Stimulated activated CD8-positive, alpha-beta memory T cell treated with anti-CD3 and anti-CD28 coated beads, Interleukin-7, amount 100 ng/mL, for 4 hours (primary cell): ENCODE measurements around the gene TMEM201.
"Not testable (repeated sequence)": the region's sequence is repeated elsewhere in the genome, so short reads cannot be mapped to it uniquely, and the experiment has no call there.

Source experiments
- DNase-seq, 2 donors: peaks; one replicate each; pipeline ENCODE4 v3.0.0-alpha.2; 2020; ENCODE audit warnings: low read depth in 2 of 2

TMEM201 gene, protein sequence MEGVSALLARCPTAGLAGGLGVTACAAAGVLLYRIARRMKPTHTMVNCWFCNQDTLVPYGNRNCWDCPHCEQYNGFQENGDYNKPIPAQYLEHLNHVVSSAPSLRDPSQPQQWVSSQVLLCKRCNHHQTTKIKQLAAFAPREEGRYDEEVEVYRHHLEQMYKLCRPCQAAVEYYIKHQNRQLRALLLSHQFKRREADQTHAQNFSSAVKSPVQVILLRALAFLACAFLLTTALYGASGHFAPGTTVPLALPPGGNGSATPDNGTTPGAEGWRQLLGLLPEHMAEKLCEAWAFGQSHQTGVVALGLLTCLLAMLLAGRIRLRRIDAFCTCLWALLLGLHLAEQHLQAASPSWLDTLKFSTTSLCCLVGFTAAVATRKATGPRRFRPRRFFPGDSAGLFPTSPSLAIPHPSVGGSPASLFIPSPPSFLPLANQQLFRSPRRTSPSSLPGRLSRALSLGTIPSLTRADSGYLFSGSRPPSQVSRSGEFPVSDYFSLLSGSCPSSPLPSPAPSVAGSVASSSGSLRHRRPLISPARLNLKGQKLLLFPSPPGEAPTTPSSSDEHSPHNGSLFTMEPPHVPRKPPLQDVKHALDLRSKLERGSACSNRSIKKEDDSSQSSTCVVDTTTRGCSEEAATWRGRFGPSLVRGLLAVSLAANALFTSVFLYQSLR

DNA sequence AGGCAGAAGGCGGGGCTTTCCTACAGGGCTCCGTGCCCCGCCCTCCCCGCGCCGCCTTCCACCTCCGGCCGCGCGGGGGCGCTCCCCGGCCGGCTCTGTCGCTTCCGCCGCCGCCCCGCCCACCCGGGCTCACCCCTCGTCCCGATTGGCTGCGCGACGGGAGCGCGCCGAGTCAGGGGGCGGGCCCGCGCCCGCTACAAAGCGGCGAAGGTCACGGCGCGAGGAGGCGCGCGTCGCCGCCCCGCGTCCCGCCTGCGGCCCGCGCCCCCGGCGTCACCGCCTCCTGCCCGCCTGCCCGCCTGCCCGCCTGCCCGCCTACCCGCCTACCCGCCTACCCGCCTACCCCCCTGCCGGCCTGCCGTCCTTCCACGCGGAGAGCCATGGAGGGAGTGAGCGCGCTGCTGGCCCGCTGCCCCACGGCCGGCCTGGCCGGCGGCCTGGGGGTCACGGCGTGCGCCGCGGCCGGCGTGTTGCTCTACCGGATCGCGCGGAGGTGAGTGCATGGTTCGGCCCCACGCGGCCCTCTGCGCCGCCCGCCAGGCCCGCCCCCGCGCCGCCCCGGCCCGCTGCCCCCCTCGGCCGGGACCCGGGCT lies at the start of gene TMEM201:
TSS of gene TMEM201 (plus strand) at position 361 of the 593 bp plus-strand sequence. CDS start at position 381, 20 bp downstream.
- peak; percentile 84 to 94 for DNase-seq

GRCh38 chr1:9539165-9539828 lies 49.4 kb upstream of the TMEM201 start, which contains the start of gene SLC25A33:
Gene SLC25A33, plus strand, starts transcription at chr1:9539465. Its CDS starts 227 bp downstream, at chr1:9539692.
- DNase-seq: peak; percentile 94

DNA sequence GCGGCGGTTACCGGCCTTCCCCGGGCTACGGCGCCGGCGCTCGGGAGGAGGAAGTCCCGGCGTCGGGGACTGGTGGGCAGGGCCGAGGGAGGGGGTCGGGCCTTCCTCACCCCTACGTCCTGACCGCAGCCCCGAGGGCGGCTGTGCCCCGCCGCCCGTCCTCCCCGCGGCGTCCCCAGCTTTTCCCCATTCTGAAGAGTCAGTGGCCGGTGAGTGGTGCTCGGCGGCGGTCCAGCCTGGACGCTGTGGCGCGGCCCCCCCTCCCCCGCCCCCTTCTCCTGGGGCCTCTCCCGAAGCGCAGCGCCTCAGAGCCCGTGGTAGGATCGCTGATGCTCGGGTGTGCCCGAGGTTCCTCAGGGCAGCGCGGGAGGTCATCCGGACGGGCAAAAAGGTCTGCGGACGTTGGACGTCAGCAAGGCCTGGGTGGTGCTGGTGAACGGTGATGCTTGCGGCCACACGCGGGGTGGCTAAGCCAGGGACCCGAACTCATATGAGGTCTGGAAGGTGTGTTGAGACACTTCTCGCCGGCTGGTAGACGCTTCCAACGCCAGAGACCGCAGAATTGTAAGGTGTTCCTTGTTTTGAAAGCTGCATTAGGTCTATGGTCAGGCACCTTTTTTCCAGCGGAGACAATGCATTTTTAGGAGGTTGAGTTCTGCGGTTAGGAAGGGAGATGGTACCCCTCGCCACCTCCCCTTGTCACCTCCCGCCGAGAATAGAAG lies 48.7 kb upstream of the TMEM201 start:
- peak in 1 of 2 donors; percentile 59 for DNase-seq

- no peak for DNase-seq
Measured at GRCh38 chr1:9542430-9542829, 46.3 kb upstream of the TMEM201 start.

DNA sequence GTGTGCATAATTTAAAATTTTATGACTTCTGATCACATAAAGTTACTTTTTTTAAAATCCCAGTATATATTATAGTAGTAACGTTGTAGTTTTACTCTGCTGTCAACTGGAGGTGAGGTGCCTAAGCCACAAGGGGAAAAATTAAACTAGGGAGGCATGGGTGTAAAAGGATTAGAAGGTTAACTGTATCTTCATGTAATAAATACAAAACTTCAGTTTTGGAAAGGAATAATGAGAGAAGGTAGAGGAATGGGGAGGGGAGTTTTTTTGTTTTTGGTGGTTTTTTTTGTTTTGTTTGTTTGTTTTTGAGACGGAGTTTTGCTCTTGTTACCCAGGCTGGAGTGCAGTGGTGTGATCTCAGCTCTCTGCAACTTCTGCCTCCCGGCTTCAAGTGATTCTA lies 43.8 kb upstream of the TMEM201 start:
- DNase-seq: no peak

DNA sequence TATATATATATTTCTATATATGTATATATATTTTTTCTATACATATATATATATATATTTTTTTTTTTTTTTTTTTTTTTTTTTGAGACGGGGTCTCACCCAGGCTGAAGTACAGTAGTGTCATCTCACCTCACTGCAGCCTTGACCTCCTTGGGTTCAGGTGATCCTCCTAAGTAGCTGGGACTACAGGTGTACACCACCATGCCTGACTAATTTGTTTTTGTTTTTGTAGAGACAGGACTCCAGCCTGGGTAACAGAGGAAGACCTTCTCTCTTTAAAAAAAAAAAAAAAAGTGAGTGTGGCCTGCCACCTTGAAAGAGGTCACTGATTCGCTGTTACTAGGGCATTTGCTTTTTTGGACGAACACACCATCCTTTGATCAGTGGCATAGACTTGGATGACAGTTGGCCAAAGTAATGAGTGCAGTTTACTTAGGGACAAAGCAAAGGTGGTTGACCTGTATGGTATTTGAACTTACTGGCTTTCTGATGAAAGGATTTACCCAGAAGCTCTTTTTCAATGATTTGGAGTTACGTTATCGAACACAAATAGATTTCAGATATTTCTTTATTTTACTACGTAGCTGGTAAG lies 38.7 kb upstream of the TMEM201 start:
- no peak for DNase-seq

- DNase-seq: no peak
Measured at GRCh38 chr1:9551984-9552383, 36.7 kb upstream of the TMEM201 start.

DNA sequence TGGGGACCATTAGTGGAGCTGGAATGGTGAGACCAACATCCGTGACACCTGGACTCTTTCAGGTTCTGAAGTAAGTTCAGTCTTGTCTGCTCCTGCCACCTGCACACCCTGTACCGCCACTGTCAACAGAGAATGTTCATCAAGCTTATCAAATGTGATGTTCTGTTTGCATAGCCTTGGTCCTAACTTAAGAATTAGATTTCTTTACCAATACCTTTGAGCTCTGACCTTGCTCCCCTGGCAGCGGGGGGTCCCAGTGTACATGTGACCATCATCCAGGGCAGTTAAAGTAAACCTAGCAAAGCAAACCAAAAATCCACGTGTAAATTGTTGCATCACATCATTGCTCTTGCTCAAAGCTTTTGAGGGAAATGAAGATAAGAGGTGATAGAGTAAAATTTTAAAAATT lies 35.0 kb upstream of the TMEM201 start:
- no peak for DNase-seq

GRCh38 chr1:9555942-9556341 lies 32.8 kb upstream of the TMEM201 start:
- DNase-seq: no peak

- DNase-seq: no peak
Measured at GRCh38 chr1:9557624-9558023, 31.1 kb upstream of the TMEM201 start.

DNA sequence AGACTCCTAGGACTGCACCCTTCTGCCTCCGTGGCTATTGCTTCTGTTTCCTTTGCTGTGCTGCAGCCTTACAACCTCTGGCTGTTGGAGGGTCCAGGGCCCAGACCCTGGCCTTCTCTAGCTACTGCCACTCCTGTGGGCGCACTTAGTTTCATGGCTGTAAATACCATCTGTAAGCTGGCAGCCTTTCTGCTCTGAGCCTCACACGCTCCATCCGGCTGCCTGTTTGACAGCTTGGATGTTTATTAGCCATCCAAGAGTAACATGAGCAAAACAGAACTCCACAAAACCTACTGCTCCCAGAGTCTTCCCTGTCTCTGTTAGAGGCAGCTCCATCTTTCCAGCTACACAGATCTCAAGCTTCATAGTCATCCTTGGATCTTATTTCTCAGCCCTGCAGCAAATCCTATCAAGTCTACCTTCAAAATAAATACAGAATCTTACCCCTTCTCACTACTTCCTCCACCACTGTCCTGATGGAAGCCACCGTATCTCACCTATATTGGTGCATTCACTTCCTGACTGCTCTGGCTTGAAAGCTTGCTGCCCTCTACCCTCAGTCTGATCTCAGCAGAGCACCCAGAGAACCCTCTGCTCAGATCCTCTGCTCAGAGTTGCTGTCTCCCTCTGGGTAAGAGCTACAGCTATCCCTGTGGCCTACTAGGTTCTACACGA lies 30.3 kb upstream of the TMEM201 start:
- DNase-seq: no peak

- no peak for DNase-seq
Measured at GRCh38 chr1:9558946-9559545, 29.7 kb upstream of the TMEM201 start.

- DNase-seq: no peak
Measured at GRCh38 chr1:9559673-9560072, 29.0 kb upstream of the TMEM201 start.

DNA sequence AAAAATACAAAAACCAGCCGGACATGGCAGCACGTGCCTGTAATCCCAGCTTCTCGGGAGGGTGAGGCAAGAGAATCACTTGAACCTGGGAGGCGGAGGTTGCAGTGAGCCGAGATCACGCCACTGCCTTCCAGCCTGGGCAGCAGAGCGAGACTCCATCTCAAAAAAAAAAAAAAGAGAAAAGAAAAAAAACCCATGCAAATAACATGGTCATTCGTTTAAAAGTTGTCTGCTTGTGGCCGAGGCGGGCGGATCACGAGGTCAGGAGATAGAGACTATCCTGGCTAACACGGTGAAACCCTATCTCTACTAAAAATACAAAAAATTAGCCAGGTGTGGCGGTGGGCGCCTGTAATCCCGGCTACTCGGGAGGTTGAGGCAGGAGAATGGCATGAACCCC lies 28.6 kb upstream of the TMEM201 start:
- DNase-seq: not testable (repeated sequence)

DNA sequence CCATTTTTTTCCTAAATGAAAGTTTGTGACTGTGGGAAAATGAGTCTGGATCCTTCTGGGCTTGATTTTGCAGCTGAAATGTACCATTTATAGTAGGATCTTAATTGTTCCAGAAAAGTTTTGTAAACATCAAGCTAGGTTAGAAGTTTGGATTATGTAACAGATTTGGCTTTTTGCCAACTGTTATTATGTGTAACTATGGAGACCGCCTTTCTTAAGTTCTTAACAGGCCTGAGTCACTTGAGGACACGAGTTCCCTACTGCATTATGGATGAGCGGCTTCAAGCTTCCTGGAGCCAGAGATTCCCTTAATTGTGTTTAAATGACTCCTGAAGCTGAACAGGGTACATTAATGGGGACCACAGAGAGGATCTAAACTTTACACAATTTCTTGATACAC lies 27.3 kb upstream of the TMEM201 start:
- DNase-seq: no peak

DNA sequence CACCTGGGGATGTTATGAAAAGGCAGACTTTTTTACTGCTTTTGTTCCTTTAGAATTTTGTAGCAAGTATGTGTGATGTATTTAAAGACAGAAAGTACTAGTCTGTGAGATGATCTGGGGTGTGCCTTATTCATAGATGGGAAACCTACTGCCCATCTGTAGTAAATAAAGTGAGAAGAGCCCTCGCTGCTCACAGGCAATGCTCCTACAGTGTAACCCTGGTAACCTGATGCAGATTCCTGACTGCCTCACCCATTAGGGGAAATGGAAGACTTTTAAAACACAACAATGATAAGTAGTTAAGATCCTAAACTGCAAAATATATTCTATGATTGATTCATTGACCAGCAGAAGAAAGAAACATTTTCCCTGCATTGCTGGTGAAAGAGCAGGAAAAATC lies 19.4 kb upstream of the TMEM201 start:
- no peak for DNase-seq

- not testable (repeated sequence) for DNase-seq
Measured at GRCh38 chr1:9570886-9571529, 17.7 kb upstream of the TMEM201 start.

- DNase-seq: no peak
Measured at GRCh38 chr1:9573723-9574122, 15.0 kb upstream of the TMEM201 start.

GRCh38 chr1:9575486-9575885 lies 13.2 kb upstream of the TMEM201 start:
- DNase-seq: no peak

GRCh38 chr1:9576903-9577302 lies 11.8 kb upstream of the TMEM201 start:
- no peak for DNase-seq
